H1 (cell line): Measurements from ENCODE around the gene ALKAL2. TPM values are rescaled to one million over a fixed set of nuclear protein-coding genes. Genes with fewer than 3 reads are reported as not detected.

Source experiments
- CTCF ChIA-PET: fragments of 300-600 bp; sonication (Branson Sonifier 250); formaldehyde crosslinking; loops from one replicate; lab custom pipeline; 2021; ENCODE audit not compliant: partially characterized antibody; lab: Charles Lee
- POLR2A ChIA-PET: fragments of 300-600 bp; sonication (Branson Sonifier 250); formaldehyde crosslinking; loops from one replicate; lab custom pipeline; 2021; ENCODE audit warnings: inconsistent platforms; ENCODE audit not compliant: partially characterized antibody; lab: Charles Lee
- DNase-seq, 2 experiments: peaks; one replicate each; pipeline versions ENCODE4 v3.0.0 to v3.0.0-alpha.2; 2010 to 2022; ENCODE audit warnings: low spot score in 2 of 2, low read depth in 1 of 2, mixed read lengths in 1 of 2
- FAIRE-seq: peaks from 2 replicates; lab custom pipeline; 2011; peaks lifted over from hg19 to GRCh38; lab: Jason Lieb, UNC
- H2AFZ ChIP-seq: 2 replicates; pipeline ENCODE4 v1.8.1; 2012; ENCODE audit warnings: low read length, inconsistent platforms
- H2AK5ac ChIP-seq: 2 replicates; pipeline ENCODE4 v1.6.1; 2013; ENCODE audit warnings: low read depth, low read length
- H2BK120ac ChIP-seq: replicated peaks from 2 replicates; pipeline ENCODE3; 2013; ENCODE audit warnings: low read depth, low read length, inconsistent platforms
- H2BK12ac ChIP-seq: 2 replicates; pipeline ENCODE4 v1.6.1; 2013; ENCODE audit warnings: low read depth, low read length
- H2BK15ac ChIP-seq: 2 replicates; pipeline ENCODE4 v1.6.1; 2013; ENCODE audit warnings: low read length
- H2BK20ac ChIP-seq: 2 replicates; pipeline ENCODE4 v1.6.1; 2013; ENCODE audit warnings: low read length
- H2BK5ac ChIP-seq: 2 replicates; pipeline ENCODE4 v1.6.1; 2013; ENCODE audit warnings: low read depth, low read length
- H3K14ac ChIP-seq: 2 replicates; pipeline ENCODE4 v1.6.1; 2013; ENCODE audit warnings: inconsistent platforms; ENCODE audit not compliant: insufficient read length
- H3K18ac ChIP-seq: 2 replicates; pipeline ENCODE4 v1.6.1; 2013; ENCODE audit warnings: low read length; ENCODE audit errors: extremely low read depth
- H3K23ac ChIP-seq: 2 replicates; pipeline ENCODE4 v1.6.1; 2013; ENCODE audit warnings: inconsistent platforms; ENCODE audit not compliant: insufficient read length
- H3K23me2 ChIP-seq: 2 replicates; pipeline ENCODE4 v1.6.1; 2013; ENCODE audit warnings: low read depth, low read length
- H3K27ac ChIP-seq: 2 replicates; pipeline ENCODE4 v1.6.1; 2011; ENCODE audit warnings: low read depth, low read length, inconsistent platforms
- H3K27me3 ChIP-seq, 4 experiments: replicated peaks in 1 of 4; 1 replicate in 1 of 4; 2 replicates in 3 of 4; pipeline versions ENCODE4 v1.6.1 to v1.8.1; 2011 to 2013; ENCODE audit warnings: low read length in 3 of 4, mild to moderate bottlenecking in 3 of 4, inconsistent platforms in 2 of 4, mixed read lengths in 2 of 4, moderate library complexity in 1 of 4; ENCODE audit not compliant: control insufficient read depth in 3 of 4, insufficient read depth in 3 of 4; ENCODE audit errors: extremely low read depth in 1 of 4
- H3K36me3 ChIP-seq, 4 experiments: 2 replicates each; pipeline versions ENCODE4 v1.6.1 to v1.8.1; 2011 to 2013; ENCODE audit warnings: mild to moderate bottlenecking in 4 of 4, low read length in 3 of 4, moderate library complexity in 2 of 4, control low read depth in 1 of 4, inconsistent platforms in 1 of 4; ENCODE audit not compliant: insufficient read depth in 4 of 4, control insufficient read depth in 2 of 4
- H3K4ac ChIP-seq: replicated peaks from 2 replicates; pipeline ENCODE3; 2013; ENCODE audit warnings: low read length, low read depth, mixed read lengths, inconsistent platforms; ENCODE audit not compliant: insufficient read length
- H3K4me1 ChIP-seq, 4 experiments: replicated peaks in 1 of 4; 1 replicate in 1 of 4; 2 replicates in 3 of 4; pipeline versions ENCODE4 v1.6.1 to v1.8.1; 2011 to 2013; ENCODE audit warnings: low read length in 3 of 4, inconsistent platforms in 2 of 4, mixed read lengths in 1 of 4; ENCODE audit not compliant: insufficient read depth in 4 of 4, control insufficient read depth in 3 of 4
- H3K4me2 ChIP-seq, 2 experiments: 2 replicates each; pipeline versions ENCODE4 v1.6.1 to v1.8.1; 2011 to 2013; ENCODE audit warnings: low read depth in 2 of 2, low read length in 2 of 2, control low read depth in 1 of 2, inconsistent platforms in 1 of 2, mild to moderate bottlenecking in 1 of 2; ENCODE audit not compliant: insufficient read depth in 1 of 2
- H3K4me3 ChIP-seq, 4 experiments: fragments of 200-600, 300-600 bp in 1 of 4; sonication (generic), shearing (Covaris generic), sonication (Bioruptor Twin) in 1 of 4; 2 replicates each; pipeline versions ENCODE4 v1.5.1 to v1.8.1; 2011 to 2016; ENCODE audit warnings: low read length in 4 of 4, low read depth in 3 of 4, control low read depth in 2 of 4, inconsistent platforms in 2 of 4, mild to moderate bottlenecking in 2 of 4, mixed read lengths in 1 of 4, moderate library complexity in 1 of 4; ENCODE audit not compliant: insufficient read depth in 2 of 4; ENCODE audit errors: extremely low read depth in 1 of 4
- H3K56ac ChIP-seq: replicated peaks from 2 replicates; pipeline ENCODE3; 2013; ENCODE audit warnings: low read depth, mild to moderate bottlenecking, mixed read lengths, low read length, inconsistent platforms; ENCODE audit not compliant: insufficient read length
- H3K79me1 ChIP-seq: 2 replicates; pipeline ENCODE4 v1.6.1; 2013; ENCODE audit warnings: low read depth, low read length, control low read depth
- H3K79me2 ChIP-seq, 2 experiments: 2 replicates each; pipeline versions ENCODE4 v1.6.1 to v1.8.1; 2012 to 2013; ENCODE audit warnings: low read length in 2 of 2, mild to moderate bottlenecking in 2 of 2, inconsistent platforms in 1 of 2; ENCODE audit not compliant: insufficient read depth in 2 of 2, control insufficient read depth in 1 of 2
- H3K9ac ChIP-seq, 4 experiments: replicated peaks in 1 of 4; 1 replicate in 1 of 4; 2 replicates in 3 of 4; pipeline versions ENCODE4 v1.6.1 to v1.8.1; 2011 to 2013; ENCODE audit warnings: low read depth in 3 of 4, low read length in 3 of 4, control low read depth in 2 of 4, mild to moderate bottlenecking in 2 of 4, moderate library complexity in 2 of 4, inconsistent platforms in 1 of 4; ENCODE audit errors: extremely low read depth in 1 of 4
- H3K9me3 ChIP-seq, 2 experiments: 2 replicates each; pipeline versions ENCODE4 v1.6.1 to v1.8.1; 2012 to 2013; ENCODE audit warnings: mild to moderate bottlenecking in 2 of 2, moderate library complexity in 2 of 2, control low read depth in 1 of 2, inconsistent platforms in 1 of 2, low read depth in 1 of 2, low read length in 1 of 2, mixed read lengths in 1 of 2; ENCODE audit not compliant: insufficient read depth in 2 of 2
- H4K20me1 ChIP-seq, 2 experiments: replicated peaks in 1 of 2; 2 replicates each; pipeline versions ENCODE3 to v1.8.1; 2011 to 2013; ENCODE audit warnings: inconsistent platforms in 2 of 2, low read length in 2 of 2, mild to moderate bottlenecking in 1 of 2; ENCODE audit not compliant: insufficient read depth in 2 of 2, control insufficient read depth in 1 of 2
- H4K5ac ChIP-seq: 2 replicates; pipeline ENCODE4 v1.6.1; 2013; ENCODE audit warnings: low read length, low read depth, mixed read lengths, inconsistent platforms; ENCODE audit not compliant: insufficient read length
- H4K8ac ChIP-seq: 2 replicates; pipeline ENCODE4 v1.8.0; 2013; ENCODE audit warnings: mild to moderate bottlenecking, moderate library complexity, low read length, inconsistent platforms; ENCODE audit not compliant: insufficient read depth; ENCODE audit errors: extremely low read depth
- H4K91ac ChIP-seq: replicated peaks from 2 replicates; pipeline ENCODE3; 2013; ENCODE audit warnings: low read length, mixed read lengths, inconsistent platforms; ENCODE audit not compliant: insufficient read length
- POLR2A ChIP-seq, 2 experiments: IDR thresholded peaks; 1 replicate in 1 of 2; 2 replicates in 1 of 2; pipeline ENCODE4 v1.6.1; 2011; ENCODE audit warnings: low read depth in 2 of 2, low read length in 2 of 2, mild to moderate bottlenecking in 2 of 2; ENCODE audit errors: control extremely low read depth in 1 of 2
- SP1 ChIP-seq: IDR thresholded peaks from 2 replicates; pipeline ENCODE4 v1.6.1; 2011; ENCODE audit warnings: low read depth, low read length
- SP2 ChIP-seq: IDR thresholded peaks from 2 replicates; pipeline ENCODE4 v1.6.1; 2012; ENCODE audit warnings: mild to moderate bottlenecking, low read length, inconsistent platforms
- WGBS, 2 experiments: shearing (Covaris generic) in 1 of 2; methylation state at CpG; one replicate each; pipeline versions ENCODE4 v1.1.6 to v1.1.7; 2013 to 2015; ENCODE audit warnings: low lambda C conversion rate in 2 of 2, mixed read lengths in 2 of 2, inconsistent platforms in 1 of 2, low coverage in 1 of 2, missing lambda C conversion rate in 1 of 2; ENCODE audit not compliant: insufficient replicate concordance in 2 of 2, insufficient coverage in 1 of 2, insufficient read length in 1 of 2; ENCODE audit errors: extremely low coverage in 1 of 2, missing lambda C conversion rate in 1 of 2; 5-methylcytosine and 5-hydroxymethylcytosine counted together
- polyA plus RNA-seq, 7 experiments: library from polyadenylated mRNA; depleted of rRNA in 3 of 7; stranded (reverse) in 5 of 7; unstranded in 2 of 7; fragments of >200 nt in 5 of 7; fragments of 200-250 nt in 2 of 7; gene quantifications; 1 replicate in 5 of 7; 2 replicates in 1 of 7; 4 replicates in 1 of 7; pipeline versions ENCODE4 v1.2.1 to v1.2.3, GENCODE V29; 2011 to 2013; ENCODE audit warnings: missing spikeins in 2 of 7, mixed read lengths in 2 of 7
- total RNA-seq: library from RNA; stranded (reverse); fragmentation: NEBNext Ultra II Directional; extraction: Animal tissue kit (Norgen Biotek cat#: 25700); gene quantifications from 2 replicates; pipeline ENCODE4 v1.2.1, GENCODE V29; 2021

Gene ALKAL2
- total and polyA plus RNA-seq, 2 of the 8 experiments (the other 6 are each of a cell fraction or from before 2014, with no cell fraction given): 4.6 to 11.5 TPM

DNA sequence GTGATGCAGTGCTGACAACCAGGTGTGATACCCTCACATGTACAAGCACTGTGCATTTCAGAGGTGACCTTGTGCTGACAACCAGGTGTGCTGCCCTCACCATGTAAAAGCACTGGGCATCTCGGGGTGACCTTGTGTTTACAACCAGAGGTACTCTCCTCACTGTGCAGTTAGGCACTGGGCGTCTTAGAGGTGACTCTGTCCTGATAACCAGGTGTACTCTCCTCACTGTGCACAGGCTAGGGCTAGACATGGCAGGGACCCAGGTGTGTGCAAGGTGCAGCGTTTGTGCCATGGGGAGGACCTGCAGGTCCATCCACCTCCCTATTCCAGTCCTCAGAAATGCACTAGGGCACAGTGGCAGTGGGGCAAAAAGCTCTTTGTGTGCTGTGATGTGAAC lies 8.5 kb upstream of the ALKAL2 start:
- CTCF ChIA-PET: interaction anchor here (1.4 kb wide), 1 partner anchor 284 kb away, joined by 3 read pairs; no protein-coding TSS in a partner anchor
- no peak overlapping the region for H4K5ac ChIP-seq
- no peak overlapping the region for H2BK5ac ChIP-seq
- no peak overlapping the region for H2AFZ ChIP-seq
- no peak overlapping the region for H2BK120ac ChIP-seq
- no peak overlapping the region for H3K4me3 ChIP-seq
- DNase-seq (no peak), FAIRE-seq (no peak)
- H3K36me3 ChIP-seq: no peaks in the 10 kb centered on the region
- POLR2A ChIA-PET: interaction anchor here (1.5 kb wide), 1 partner anchor 10 kb away, joined by 6 read pairs; no protein-coding TSS in a partner anchor
- H3K4ac ChIP-seq: no peak overlapping the region
- 87% methylated on average over 3 of the region's 3 CpGs; no CpG with 5 or more reads in 1 of the 2 experiments for WGBS, 2 experiments
- peaks cover 0 to 4% of the 10 kb centered on the region in 2 experiments; a peak in 1 of 4 replicates for H3K9me3 ChIP-seq
- no peak overlapping the region for H3K56ac ChIP-seq
- H3K27me3 ChIP-seq: no peaks in the 10 kb centered on the region; a peak in 3 of 7 replicates
- H3K9ac ChIP-seq: no peak overlapping the region
- H2AK5ac ChIP-seq: no peak overlapping the region
- no peak overlapping the region for H4K8ac ChIP-seq
- H3K18ac ChIP-seq: no peak overlapping the region
- H3K4me2 ChIP-seq: no peak overlapping the region
- TF ChIP-seq POLR2A (IDR thresholded peaks at IDR 0.05; ENCODE audit: control extremely low read depth in 1 of 2, low read depth in 2 of 2, low read length in 2 of 2) (no peak), SP2 (no peak), SP1 (no peak)
- no peak overlapping the region for H2BK12ac ChIP-seq
- H3K79me2 ChIP-seq: no peaks in the 10 kb centered on the region
- no peak overlapping the region for H3K27ac ChIP-seq
- no peaks in the 10 kb centered on the region for H3K23me2 ChIP-seq
- H4K20me1 ChIP-seq: peaks cover 0 to 3% of the 10 kb centered on the region in 2 experiments
- no peak overlapping the region for H3K23ac ChIP-seq
- no peak overlapping the region for H3K14ac ChIP-seq
- H2BK20ac ChIP-seq: no peak overlapping the region
- no peak overlapping the region for H4K91ac ChIP-seq
- H3K4me1 ChIP-seq: no peaks in the 10 kb centered on the region
- no peak overlapping the region for H2BK15ac ChIP-seq
- H3K79me1 ChIP-seq: no peaks in the 10 kb centered on the region
